ENCODE measurements around the gene RIBC2. TPM values are rescaled to one million over a fixed set of nuclear protein-coding genes. Genes with fewer than 3 reads are reported as not detected.

Gene RIBC2
- total RNA-seq, 4 donors from 2014 or later, result not detected

- in situ Hi-C loops (cut with MboI; ENCODE audit: low pct_ligation_motif_present in 1 of 4, low pct_unique_long_range_greater_than_20kb in 1 of 4, low sequenced_read_pairs in 3 of 4) (no loop called here), intact Hi-C loops (cut with DNase I; ENCODE audit: low total_unique reads) (no loop called here)
- Histone ChIP-seq H3K4me1 (peaks cover 0 to 5% (median 3%) of the 10 kb centered on the region in 4 donors), H3K9me3 (no peaks in the 10 kb centered on the region), H3K4me3 (no peak overlapping the region), H3K27me3 (no peaks in the 10 kb centered on the region), H3K36me3 (no peaks in the 10 kb centered on the region), H3K27ac (no peak overlapping the region)
- DNase-seq, result no peak
- WGBS, 2 donors (ENCODE audit: low coverage in 1 of 2), result 92 to 98% methylated on average over 5 to 6 of the region's 6 CpGs
- no peak for TF ChIP-seq POLR2AphosphoS5 (IDR thresholded peaks at IDR 0.05)
- TF ChIP-seq POLR2A (IDR thresholded peaks at IDR 0.05), result no peak
- no peak for TF ChIP-seq CTCF (IDR thresholded peaks at IDR 0.05)
- TF ChIP-seq EP300 (IDR thresholded peaks at IDR 0.05; ENCODE audit: low read depth), result no peak
Measured at GRCh38 chr22:45418770-45419138, 5.3 kb downstream of the RIBC2 start.

- H3K9me3 ChIP-seq, result no peaks in the 10 kb centered on the region
- H3K4me3 ChIP-seq, result no peak overlapping the region
- intact Hi-C loops (cut with DNase I; ENCODE audit: low total_unique reads), result no loop called here
- no peaks in the 10 kb centered on the region for H3K4me1 ChIP-seq
- 77 to 82% methylated on average over 4 of the region's 4 CpGs for WGBS, 2 donors (ENCODE audit: low coverage in 1 of 2)
- DNase-seq, result no peak
- in situ Hi-C loops (cut with MboI; ENCODE audit: low pct_ligation_motif_present in 1 of 4, low pct_unique_long_range_greater_than_20kb in 1 of 4, low sequenced_read_pairs in 3 of 4), result no loop called here
- no peaks in the 10 kb centered on the region for H3K36me3 ChIP-seq
- TF ChIP-seq CTCF (IDR thresholded peaks at IDR 0.05), result no peak
- no peak for TF ChIP-seq POLR2A (IDR thresholded peaks at IDR 0.05)
- no peak for TF ChIP-seq POLR2AphosphoS5 (IDR thresholded peaks at IDR 0.05)
- no peaks in the 10 kb centered on the region for H3K27me3 ChIP-seq
- no peak overlapping the region for H3K27ac ChIP-seq
Measured at GRCh38 chr22:45420011-45420410, 6.5 kb downstream of the RIBC2 start.

GRCh38 chr22:45420539-45420938 lies 7.0 kb downstream of the RIBC2 start:
- Histone ChIP-seq H3K27me3 (no peaks in the 10 kb centered on the region), H3K27ac (no peak overlapping the region), H3K4me1 (no peaks in the 10 kb centered on the region), H3K9me3 (no peaks in the 10 kb centered on the region), H3K4me3 (no peak overlapping the region), H3K36me3 (no peaks in the 10 kb centered on the region)
- WGBS, 2 donors (ENCODE audit: low coverage in 1 of 2), result 63 to 93% methylated on average over 1 to 2 of the region's 2 CpGs
- TF ChIP-seq CTCF (IDR thresholded peaks at IDR 0.05) (no peak), EP300 (IDR thresholded peaks at IDR 0.05; ENCODE audit: low read depth) (no peak), POLR2A (IDR thresholded peaks at IDR 0.05) (no peak), POLR2AphosphoS5 (IDR thresholded peaks at IDR 0.05) (no peak)
- DNase-seq, result no peak
- intact Hi-C loops (cut with DNase I; ENCODE audit: low total_unique reads), result no loop called here
- in situ Hi-C loops (cut with MboI; ENCODE audit: low pct_ligation_motif_present in 1 of 4, low pct_unique_long_range_greater_than_20kb in 1 of 4, low sequenced_read_pairs in 3 of 4), result no loop called here

GRCh38 chr22:45421349-45422055 lies 8.0 kb downstream of the RIBC2 start:
- Histone ChIP-seq H3K27ac (no peak overlapping the region), H3K27me3 (no peaks in the 10 kb centered on the region), H3K4me1 (no peaks in the 10 kb centered on the region), H3K4me3 (no peak overlapping the region), H3K36me3 (no peaks in the 10 kb centered on the region), H3K9me3 (no peaks in the 10 kb centered on the region)
- in situ Hi-C loops (cut with MboI; ENCODE audit: low pct_ligation_motif_present in 1 of 4, low pct_unique_long_range_greater_than_20kb in 1 of 4, low sequenced_read_pairs in 3 of 4), result no loop called here
- no peak for DNase-seq
- intact Hi-C loops (cut with DNase I; ENCODE audit: low total_unique reads), result no loop called here
- TF ChIP-seq CTCF (IDR thresholded peaks at IDR 0.05), result no peak
- no peak for TF ChIP-seq EP300 (IDR thresholded peaks at IDR 0.05; ENCODE audit: low read depth)
- TF ChIP-seq POLR2AphosphoS5 (IDR thresholded peaks at IDR 0.05), result no peak
- no peak for TF ChIP-seq POLR2A (IDR thresholded peaks at IDR 0.05)
- WGBS, 2 donors (ENCODE audit: low coverage in 1 of 2), result 72 to 90% methylated on average over 1 to 2 of the region's 2 CpGs
